Measurements from ENCODE around the gene GLTPD2. TPM values are rescaled to one million over a fixed set of nuclear protein-coding genes. Genes with fewer than 3 reads are reported as not detected.

GLTPD2 gene
- total and polyA plus RNA-seq, 2 experiments from 2014 or later, result 40.1 to 100.0 TPM

DNA sequence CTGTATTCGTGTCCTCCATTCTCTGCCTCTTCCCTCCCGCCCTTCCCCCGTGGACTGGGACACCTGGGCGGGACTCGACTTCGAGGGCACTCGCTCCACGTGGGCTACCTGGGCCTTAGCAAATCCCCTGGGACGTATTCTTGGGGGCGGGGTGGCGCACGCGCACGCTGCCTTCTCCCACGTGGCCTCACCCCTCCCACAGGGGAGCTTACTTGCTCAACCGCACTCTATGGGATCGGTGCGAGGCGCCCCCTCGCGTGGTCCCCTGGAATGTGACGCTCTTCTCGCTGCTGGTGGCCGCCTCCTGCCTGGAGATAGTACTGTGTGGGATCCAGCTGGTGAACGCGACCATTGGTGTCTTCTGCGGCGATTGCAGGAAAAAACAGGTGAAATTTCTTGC lies 6.1 kb upstream of the GLTPD2 start:
- Histone ChIP-seq H3K4me3 (no peak overlapping the region), H2AFZ (no peak overlapping the region)
- no peak for DNase-seq (ENCODE audit: low spot score)

GRCh38 chr17:4785311-4786105 lies 3.3 kb upstream of the GLTPD2 start:
- peaks cover 11% of the 10 kb centered on the region for H3K79me2 ChIP-seq
- no peaks in the 10 kb centered on the region for H3K9me2 ChIP-seq (replicated peaks; ENCODE audit: insufficient read depth)
- H3K9me3 ChIP-seq (ENCODE audit: low read depth), result no peaks in the 10 kb centered on the region
- no peak overlapping the region for H3K27ac ChIP-seq
- H2AFZ ChIP-seq, result no peak overlapping the region
- no peak for DNase-seq (ENCODE audit: low spot score)
- WGBS (ENCODE audit: low lambda C conversion rate, missing lambda C conversion rate), result 96% methylated on average over 59 of the region's 61 CpGs
- no peaks in the 10 kb centered on the region for H3K27me3 ChIP-seq
- no peak overlapping the region for H3K4me3 ChIP-seq
- peak overlapping the region; percentile 25 for H3K4me2 ChIP-seq
- no peaks in the 10 kb centered on the region for H4K20me1 ChIP-seq (ENCODE audit: insufficient read depth, poor library complexity, severe bottlenecking)
- H3K36me3 ChIP-seq (replicated peaks; ENCODE audit: insufficient read depth, low read depth), result no peaks in the 10 kb centered on the region
- peaks cover 18% of the 10 kb centered on the region for H3K4me1 ChIP-seq (ENCODE audit: insufficient read depth)
- no peak for TF ChIP-seq CTCF (IDR thresholded peaks at IDR 0.05; ENCODE audit: poor library complexity)
- no peak for TF ChIP-seq EZH2 (IDR thresholded peaks at IDR 0.05; ENCODE audit: borderline replicate concordance)
- no peak for TF ChIP-seq EZH2phosphoT487 (IDR thresholded peaks at IDR 0.05; ENCODE audit: low read depth, severe bottlenecking, unreplicated experiment)

More for the DNA sequence above, 6.1 kb upstream of the GLTPD2 start:
- Histone ChIP-seq H3K27me3 (no peaks in the 10 kb centered on the region), H4K20me1 (ENCODE audit: insufficient read depth, poor library complexity, severe bottlenecking) (no peaks in the 10 kb centered on the region), H3K79me2 (no peaks in the 10 kb centered on the region), H3K4me2 (no peak overlapping the region), H3K27ac (no peak overlapping the region), H3K36me3 (replicated peaks; ENCODE audit: insufficient read depth, low read depth) (no peaks in the 10 kb centered on the region), H3K9me3 (ENCODE audit: low read depth) (no peaks in the 10 kb centered on the region), H3K4me1 (ENCODE audit: insufficient read depth) (peaks cover 11% of the 10 kb centered on the region), H3K9me2 (replicated peaks; ENCODE audit: insufficient read depth) (no peaks in the 10 kb centered on the region)
- 68% methylated on average over 28 of the region's 28 CpGs for WGBS (ENCODE audit: low lambda C conversion rate, missing lambda C conversion rate)
- TF ChIP-seq EZH2 (IDR thresholded peaks at IDR 0.05; ENCODE audit: borderline replicate concordance) (no peak), EZH2phosphoT487 (IDR thresholded peaks at IDR 0.05; ENCODE audit: low read depth, severe bottlenecking, unreplicated experiment) (no peak), CTCF (IDR thresholded peaks at IDR 0.05; ENCODE audit: poor library complexity) (no peak)

- Histone ChIP-seq H3K27ac (no peak within 1 kb of the TSS), H3K27me3 (no peaks in the 10 kb centered on the region), H3K79me2 (peaks cover 11% of the 10 kb centered on the region), H3K36me3 (replicated peaks; ENCODE audit: insufficient read depth, low read depth) (no peaks in the 10 kb centered on the region), H3K4me3 (no peak within 1 kb of the TSS), H3K9me2 (replicated peaks; ENCODE audit: insufficient read depth) (no peaks in the 10 kb centered on the region), H4K20me1 (ENCODE audit: insufficient read depth, poor library complexity, severe bottlenecking) (no peaks in the 10 kb centered on the region), H3K4me2 (peak within 1 kb of the TSS; percentile 46), H3K9me3 (ENCODE audit: low read depth) (no peaks in the 10 kb centered on the region), H2AFZ (no peak within 1 kb of the TSS), H3K4me1 (ENCODE audit: insufficient read depth) (peaks cover 21% of the 10 kb centered on the region)
- DNase-seq (ENCODE audit: low spot score), result no peak
- 58% methylated on average over 24 of the region's 24 CpGs for WGBS (ENCODE audit: low lambda C conversion rate, missing lambda C conversion rate)
- TF ChIP-seq CTCF (IDR thresholded peaks at IDR 0.05; ENCODE audit: poor library complexity), result no peak
- no peak for TF ChIP-seq EZH2phosphoT487 (IDR thresholded peaks at IDR 0.05; ENCODE audit: low read depth, severe bottlenecking, unreplicated experiment)
- TF ChIP-seq EZH2 (IDR thresholded peaks at IDR 0.05; ENCODE audit: borderline replicate concordance), result no peak
Observed at GRCh38 chr17:4786106-4786511, 2.7 kb upstream of the GLTPD2 start, which contains the start of gene VMO1. TSS of gene VMO1 (minus strand) at chr17:4786364. CDS start at chr17:4786352, 12 bp downstream.

All from hepatocyte (in vitro differentiated cells).